ENCODE results near the gene FOXO3B. TPM values are rescaled to one million over a fixed set of nuclear protein-coding genes. Genes with fewer than 3 reads are reported as not detected.
"Not testable (repeated sequence)": the region's sequence is repeated elsewhere in the genome, so short reads cannot be mapped to it uniquely, and the experiment has no call there.

FOXO3B gene
- total RNA-seq, 1 experiment from 2014 or later: 7.0 TPM

DNA sequence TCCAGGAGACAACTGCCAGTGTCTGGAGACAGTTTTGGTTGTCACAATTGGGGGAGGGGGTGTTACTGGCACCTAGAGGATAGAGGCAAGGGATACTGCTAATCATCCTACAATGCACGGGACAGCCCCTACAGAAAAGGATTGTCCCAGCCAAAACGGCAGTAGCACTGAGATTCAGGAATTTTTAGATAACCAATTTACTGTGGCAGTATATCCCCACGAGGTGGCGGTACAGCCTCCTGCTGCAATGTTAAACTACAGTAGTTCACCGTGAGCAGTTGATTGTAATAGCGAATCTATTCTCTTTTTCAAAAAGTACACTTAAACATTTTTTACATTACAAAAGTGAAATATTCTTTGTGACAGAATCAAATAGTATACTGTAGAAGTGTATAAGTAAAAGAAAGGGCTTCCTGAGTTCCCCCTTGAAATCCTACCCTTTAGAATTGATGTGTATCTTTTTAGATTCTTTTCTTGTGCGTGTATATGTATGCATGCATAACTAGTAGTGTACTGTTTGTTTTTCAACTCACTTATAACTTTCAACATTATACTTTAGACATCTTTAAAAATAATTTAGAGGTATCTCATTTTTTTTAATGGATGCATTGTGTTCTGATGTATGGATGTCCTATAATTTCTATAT lies 30.4 kb upstream of the FOXO3B start:
- H3K27me3 ChIP-seq (replicated peaks; ENCODE audit: control insufficient read depth, insufficient read depth, low read length); H3K9me3 ChIP-seq; H3K27ac Mint-ChIP-seq (ENCODE audit: unreplicated experiment); H3K36me3 Mint-ChIP-seq (ENCODE audit: insufficient read depth, unreplicated experiment); POLR2A ChIA-PET; H3K9me3 Mint-ChIP-seq (ENCODE audit: unreplicated experiment); H3K36me3 ChIP-seq (ENCODE audit: control insufficient read depth, insufficient read depth, low read length); CTCF ChIA-PET; BruUV-seq (replicated peaks); H3K4me1 ChIP-seq; H3K4me3 Mint-ChIP-seq (ENCODE audit: unreplicated experiment); H3K4me3 ChIP-seq (ENCODE audit: low read depth, low read length); H3K4me1 Mint-ChIP-seq (ENCODE audit: low read depth, unreplicated experiment); H3K27me3 Mint-ChIP-seq (ENCODE audit: insufficient read depth, unreplicated experiment); intact Hi-C loops (cut with micrococcal nuclease; ENCODE audit: unreplicated experiment): not testable (repeated sequence)
- DNase-seq: peak; percentile 72 to 78
- peak; percentile 32 to 66 for TF ChIP-seq CTCF (IDR thresholded peaks at IDR 0.05; ENCODE audit: insufficient read depth in 1 of 2, low read depth in 1 of 2, low read length in 1 of 2, severe bottlenecking in 1 of 2, unreplicated experiment in 1 of 2)

DNA sequence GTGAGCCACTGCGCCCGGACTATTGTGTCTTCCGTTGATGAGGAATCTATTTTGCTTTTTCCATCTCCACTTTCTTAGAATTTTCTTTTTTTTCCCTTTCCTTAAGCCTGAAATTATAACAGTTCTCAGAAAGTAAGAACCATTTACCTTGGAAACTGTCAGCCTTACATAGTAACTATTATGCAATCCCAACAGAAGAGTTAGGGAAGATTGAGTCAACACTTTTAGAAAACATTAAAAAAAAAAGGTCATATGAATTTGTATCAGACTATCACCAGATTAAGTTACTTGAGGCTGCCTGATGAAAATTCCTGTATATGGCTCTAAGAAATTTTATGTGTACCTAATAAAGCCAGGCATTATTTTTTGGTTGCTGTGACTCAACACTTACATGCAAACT lies 26.1 kb upstream of the FOXO3B start:
- H3K4me3 ChIP-seq (ENCODE audit: low read depth, low read length); H3K4me1 ChIP-seq; H3K27me3 Mint-ChIP-seq (ENCODE audit: insufficient read depth, unreplicated experiment); POLR2A ChIA-PET; H3K9me3 ChIP-seq; H3K27me3 ChIP-seq (replicated peaks; ENCODE audit: control insufficient read depth, insufficient read depth, low read length); H3K4me3 Mint-ChIP-seq (ENCODE audit: unreplicated experiment); intact Hi-C loops (cut with micrococcal nuclease; ENCODE audit: unreplicated experiment); H3K9me3 Mint-ChIP-seq (ENCODE audit: unreplicated experiment); H3K4me1 Mint-ChIP-seq (ENCODE audit: low read depth, unreplicated experiment); H3K27ac Mint-ChIP-seq (ENCODE audit: unreplicated experiment); CTCF ChIA-PET; BruUV-seq (replicated peaks); H3K36me3 Mint-ChIP-seq (ENCODE audit: insufficient read depth, unreplicated experiment); DNase-seq; H3K36me3 ChIP-seq (ENCODE audit: control insufficient read depth, insufficient read depth, low read length): not testable (repeated sequence)

- H3K9me3 Mint-ChIP-seq (ENCODE audit: unreplicated experiment); intact Hi-C loops (cut with micrococcal nuclease; ENCODE audit: unreplicated experiment); DNase-seq; H3K9me3 ChIP-seq; H3K4me3 Mint-ChIP-seq (ENCODE audit: unreplicated experiment); H3K36me3 Mint-ChIP-seq (ENCODE audit: insufficient read depth, unreplicated experiment); BruUV-seq (replicated peaks); H3K36me3 ChIP-seq (ENCODE audit: control insufficient read depth, insufficient read depth, low read length); H3K4me1 Mint-ChIP-seq (ENCODE audit: low read depth, unreplicated experiment); H3K4me1 ChIP-seq; H3K27me3 Mint-ChIP-seq (ENCODE audit: insufficient read depth, unreplicated experiment); CTCF ChIA-PET; POLR2A ChIA-PET; H3K4me3 ChIP-seq (ENCODE audit: low read depth, low read length); H3K27ac Mint-ChIP-seq (ENCODE audit: unreplicated experiment); H3K27me3 ChIP-seq (replicated peaks; ENCODE audit: control insufficient read depth, insufficient read depth, low read length): not testable (repeated sequence)
Measured at GRCh38 chr17:18705955-18706354, 23.8 kb upstream of the FOXO3B start.

DNA sequence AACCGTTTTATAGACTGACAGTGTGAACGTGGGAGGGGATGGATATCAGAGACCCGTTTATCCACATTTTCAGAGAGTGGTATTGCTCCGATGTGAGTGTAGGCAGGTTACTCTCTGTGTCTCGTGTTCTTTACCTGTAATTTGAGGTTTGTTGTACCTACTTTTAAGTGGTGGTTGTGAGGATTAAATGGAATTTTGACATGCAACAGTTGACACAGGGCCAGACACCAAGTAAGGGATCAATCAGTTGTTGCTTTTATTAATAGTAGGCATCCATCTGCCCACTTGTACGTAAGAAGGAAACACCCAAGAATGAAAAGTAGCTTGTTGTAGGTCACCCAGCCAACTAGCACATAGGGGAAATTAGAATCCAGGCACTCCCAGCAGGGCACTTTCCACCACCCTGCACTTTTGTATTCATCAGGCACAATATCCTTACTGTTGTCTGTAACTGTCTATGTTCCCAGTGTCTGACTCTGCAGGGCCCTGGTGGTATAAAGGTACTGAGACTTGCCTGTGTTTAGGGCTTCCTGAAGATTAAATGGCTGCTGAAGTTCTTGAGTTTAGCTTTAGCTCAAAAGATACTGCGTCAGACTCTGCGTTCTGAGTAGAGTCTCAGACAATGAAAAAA lies 16.5 kb upstream of the FOXO3B start:
- intact Hi-C loops (cut with micrococcal nuclease; ENCODE audit: unreplicated experiment); H3K4me1 ChIP-seq; DNase-seq; H3K4me1 Mint-ChIP-seq (ENCODE audit: low read depth, unreplicated experiment); H3K36me3 ChIP-seq (ENCODE audit: control insufficient read depth, insufficient read depth, low read length); H3K9me3 ChIP-seq; H3K9me3 Mint-ChIP-seq (ENCODE audit: unreplicated experiment); H3K27me3 ChIP-seq (replicated peaks; ENCODE audit: control insufficient read depth, insufficient read depth, low read length); H3K27me3 Mint-ChIP-seq (ENCODE audit: insufficient read depth, unreplicated experiment); H3K36me3 Mint-ChIP-seq (ENCODE audit: insufficient read depth, unreplicated experiment): not testable (repeated sequence)
- BruUV-seq (replicated peaks): TSS peak; percentile 49
- POLR2A ChIA-PET: interaction anchor here (0.7 kb wide), 1 partner anchor 306 kb away, joined by 3 read pairs; no protein-coding TSS in a partner anchor
- peak overlapping the region; percentile 45 for H3K4me3 ChIP-seq (ENCODE audit: low read depth, low read length)
- H3K4me3 Mint-ChIP-seq (ENCODE audit: unreplicated experiment): peak overlapping the region; percentile 92
- H3K27ac Mint-ChIP-seq (ENCODE audit: unreplicated experiment): peak overlapping the region; percentile 81
- CTCF ChIA-PET: interaction anchor here (1.3 kb wide), 1 partner anchor 73 kb away, joined by 6 read pairs; no protein-coding TSS in a partner anchor

GRCh38 chr17:18695143-18695542 lies 13.0 kb upstream of the FOXO3B start:
- H3K4me3 Mint-ChIP-seq (ENCODE audit: unreplicated experiment); H3K4me1 Mint-ChIP-seq (ENCODE audit: low read depth, unreplicated experiment); H3K36me3 ChIP-seq (ENCODE audit: control insufficient read depth, insufficient read depth, low read length); CTCF ChIA-PET; DNase-seq; H3K9me3 Mint-ChIP-seq (ENCODE audit: unreplicated experiment); H3K27me3 Mint-ChIP-seq (ENCODE audit: insufficient read depth, unreplicated experiment); H3K36me3 Mint-ChIP-seq (ENCODE audit: insufficient read depth, unreplicated experiment); H3K4me3 ChIP-seq (ENCODE audit: low read depth, low read length); intact Hi-C loops (cut with micrococcal nuclease; ENCODE audit: unreplicated experiment); H3K27ac Mint-ChIP-seq (ENCODE audit: unreplicated experiment); H3K4me1 ChIP-seq; H3K27me3 ChIP-seq (replicated peaks; ENCODE audit: control insufficient read depth, insufficient read depth, low read length); H3K9me3 ChIP-seq; POLR2A ChIA-PET; BruUV-seq (replicated peaks): not testable (repeated sequence)

DNA sequence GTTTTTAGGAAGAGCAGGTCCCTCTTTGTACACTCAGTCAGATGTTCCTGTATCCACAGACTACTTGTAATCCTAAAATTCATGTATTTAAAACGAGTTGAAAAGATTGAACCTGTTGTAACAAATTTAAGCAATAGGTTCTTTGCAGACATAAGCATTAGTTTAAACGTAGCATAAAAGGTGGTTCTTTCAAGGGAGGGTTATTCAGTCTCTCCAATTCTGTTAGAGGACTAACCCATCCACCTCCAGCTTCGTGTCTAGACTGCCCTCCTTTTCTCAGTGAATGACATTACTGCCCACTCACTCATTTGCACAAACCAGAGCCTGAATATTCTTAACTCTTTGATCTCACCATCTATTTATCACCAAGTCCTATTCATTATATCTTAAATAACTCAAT lies 554 bp upstream of the FOXO3B start:
- intact Hi-C loops (cut with micrococcal nuclease; ENCODE audit: unreplicated experiment); H3K36me3 ChIP-seq (ENCODE audit: control insufficient read depth, insufficient read depth, low read length); H3K36me3 Mint-ChIP-seq (ENCODE audit: insufficient read depth, unreplicated experiment); H3K27me3 Mint-ChIP-seq (ENCODE audit: insufficient read depth, unreplicated experiment); H3K4me1 ChIP-seq; H3K4me1 Mint-ChIP-seq (ENCODE audit: low read depth, unreplicated experiment); H3K27me3 ChIP-seq (replicated peaks; ENCODE audit: control insufficient read depth, insufficient read depth, low read length); H3K9me3 Mint-ChIP-seq (ENCODE audit: unreplicated experiment); H3K9me3 ChIP-seq; DNase-seq; POLR2A ChIA-PET; H3K27ac Mint-ChIP-seq (ENCODE audit: unreplicated experiment); BruUV-seq (replicated peaks): not testable (repeated sequence)
- peak overlapping the region; percentile 82 for H3K4me3 Mint-ChIP-seq (ENCODE audit: unreplicated experiment)
- H3K4me3 ChIP-seq (ENCODE audit: low read depth, low read length): peak overlapping the region; percentile 50
- CTCF ChIA-PET: interaction anchor here (0.5 kb wide), 1 partner anchor 21 kb away, joined by 3 read pairs; no protein-coding TSS in a partner anchor

All from Caco-2 (cell line).